Activated CD4-positive, alpha-beta T cell treated with anti-CD3 and anti-CD28 coated beads for 36 hours (primary cell): Measurements from ENCODE around the gene CPLANE2. TPM values are rescaled to one million over a fixed set of nuclear protein-coding genes. Genes with fewer than 3 reads are reported as not detected.

ENCODE experiments used
- ATAC-seq: fragments of 200-7000 bp; cut with Tn5 transposase; one replicate; pipeline ENCODE4 v1.10.0; 2021; ENCODE audit warnings: mild to moderate bottlenecking, moderate library complexity
- CTCF ChIA-PET: fragments of 350-600 bp; sonication (Branson Sonifier 250); formaldehyde crosslinking; loops from one replicate; lab custom pipeline; 2021; ENCODE audit warnings: antibody characterized with exemption; lab: Charles Lee
- POLR2A ChIA-PET: fragments of 350-600 bp; sonication (Branson Sonifier 250); formaldehyde crosslinking; loops from one replicate; lab custom pipeline; 2021; ENCODE audit warnings: antibody characterized with exemption, inconsistent platforms; lab: Charles Lee
- DNase-seq: peaks from one replicate; pipeline ENCODE4 v3.0.0-alpha.2; 2020
- H3K27ac Mint-ChIP-seq: one replicate; pipeline ENCODE4 v1.8.0; 2021; ENCODE audit warnings: mixed read lengths
- H3K27me3 Mint-ChIP-seq: one replicate; pipeline ENCODE4 v1.8.0; 2021; ENCODE audit warnings: mixed read lengths
- H3K36me3 Mint-ChIP-seq: one replicate; pipeline ENCODE4 v1.8.0; 2021; ENCODE audit warnings: low read depth, mixed read lengths
- H3K4me1 Mint-ChIP-seq: one replicate; pipeline ENCODE4 v1.8.0; 2021; ENCODE audit warnings: mixed read lengths
- H3K4me3 Mint-ChIP-seq: one replicate; pipeline ENCODE4 v1.8.0; 2021; ENCODE audit warnings: mild to moderate bottlenecking, moderate library complexity, mixed read lengths
- H3K9me3 Mint-ChIP-seq: one replicate; pipeline ENCODE4 v1.8.0; 2021; ENCODE audit warnings: low read depth, mixed read lengths
- intact Hi-C, 2 experiments: fragments of 100-400 bp; cut with DNase I in 1 of 2; cut with micrococcal nuclease in 1 of 2; formaldehyde crosslinking; loops; one replicate each; pipeline versions ENCODE4 v1.14.2 to v1.15.1; 2022 to 2024; cut with DNase I, micrococcal nuclease
- total RNA-seq, 2 experiments: library from RNA; stranded (reverse); gene quantifications; one replicate each; pipeline ENCODE4 v1.2.3, GENCODE V29; 2021

The CPLANE2 gene
- 1 to 10 TPM; 2.4 to 3.7 TPM for total RNA-seq

- Mint-ChIP-seq H3K4me3 (peak within 1 kb of the TSS; percentile 81), H3K36me3 (no peaks in the 10 kb centered on the region), H3K4me1 (peaks cover 23% of the 10 kb centered on the region), H3K27me3 (no peaks in the 10 kb centered on the region), H3K9me3 (no peaks in the 10 kb centered on the region), H3K27ac (peak within 1 kb of the TSS; percentile 85)
- ChIA-PET CTCF (interaction anchor here (0.5 to 1.4 kb wide), 5 partner anchors 36 to 162 kb away, joined by 3 to 8 read pairs (median 3); no protein-coding TSS in a partner anchor), POLR2A (interaction anchor here (2.0 kb wide), 1 partner anchor 20 kb away, joined by 8 read pairs; no protein-coding TSS in a partner anchor)
- peak; percentile 85 for ATAC-seq
- DNase-seq = peak; percentile 98
- intact Hi-C loops = loop anchor here (1.0 to 10.0 kb wide), 11 partner anchors 19 to 619 kb away; partner anchors contain the start of genes SZRD1 (in 2 of the 2), DDI2 (in 1 of the 2), FBXO42 (in 1 of the 2) and NBPF1 (in 1 of the 2)
Observed at GRCh38 chr1:16236511-16237342, at the start of gene CPLANE2. TSS of gene CPLANE2 (minus strand) at chr1:16237183. CDS start at chr1:16236742, 441 bp downstream.

DNA sequence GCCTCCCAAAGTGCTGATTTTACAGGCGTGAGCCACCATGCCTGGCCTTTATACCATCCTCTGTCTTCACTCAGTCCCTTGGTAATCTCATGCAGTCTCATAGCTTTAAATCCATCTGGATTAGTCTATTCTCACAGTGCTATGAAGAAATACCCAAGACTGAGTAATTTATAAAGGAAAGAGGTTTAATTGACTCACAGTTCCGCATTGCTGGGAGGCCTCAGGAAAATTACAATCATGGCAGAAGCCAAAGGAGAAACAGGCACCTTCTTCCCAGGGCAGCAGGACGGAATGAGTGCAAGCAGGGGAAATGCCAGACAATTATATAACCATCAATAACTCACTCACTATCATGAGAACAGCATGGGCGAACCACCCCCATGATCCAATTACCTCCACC lies 49.1 kb upstream of the CPLANE2 start:
- H3K27ac Mint-ChIP-seq = no peak overlapping the region
- POLR2A ChIA-PET = no interaction called here

GRCh38 chr1:16281765-16282164 lies 44.8 kb upstream of the CPLANE2 start:
- Mint-ChIP-seq H3K4me3 (no peak overlapping the region), H3K36me3 (peaks cover 6% of the 10 kb centered on the region), H3K9me3 (no peaks in the 10 kb centered on the region), H3K4me1 (peaks cover 2% of the 10 kb centered on the region), H3K27me3 (no peaks in the 10 kb centered on the region), H3K27ac (no peak overlapping the region)
- ChIA-PET CTCF (interaction anchor here (0.6 to 1.7 kb wide), 3 partner anchors 11 to 506 kb away, joined by 3 to 6 read pairs (median 3); no protein-coding TSS in a partner anchor), POLR2A (no interaction called here)
- no peak for DNase-seq
- ATAC-seq = no peak
- intact Hi-C loops = no loop called here

More for the DNA sequence above, 49.1 kb upstream of the CPLANE2 start:
- Mint-ChIP-seq H3K36me3 (peaks cover 12% of the 10 kb centered on the region), H3K4me1 (peaks cover 2% of the 10 kb centered on the region), H3K4me3 (no peak overlapping the region), H3K27me3 (no peaks in the 10 kb centered on the region), H3K9me3 (no peaks in the 10 kb centered on the region)
- intact Hi-C loops = no loop called here
- ATAC-seq = no peak
- CTCF ChIA-PET = no interaction called here
- no peak for DNase-seq

DNA sequence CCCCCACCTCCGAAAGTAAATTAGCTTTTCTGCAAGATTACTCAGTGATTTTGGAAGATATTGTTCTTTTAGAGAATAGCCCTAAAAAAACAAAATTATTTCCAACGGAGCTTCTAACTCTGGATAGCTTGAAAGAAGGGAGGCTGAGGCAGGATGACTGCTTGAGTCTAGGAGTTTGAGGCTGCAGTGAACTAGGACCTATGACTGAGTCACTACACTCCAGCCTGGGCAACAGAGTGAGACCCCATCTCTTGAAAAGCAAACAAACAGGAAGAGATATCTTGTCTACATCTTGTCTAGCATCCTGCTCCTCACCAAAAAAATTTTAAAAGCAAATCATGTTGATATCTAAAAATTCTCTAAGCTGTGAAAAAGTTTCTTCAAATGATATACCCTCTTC lies 42.2 kb upstream of the CPLANE2 start:
- Mint-ChIP-seq H3K4me1 (peaks cover under 1% of the 10 kb centered on the region), H3K36me3 (peaks cover 7% of the 10 kb centered on the region), H3K4me3 (no peak overlapping the region), H3K27me3 (no peaks in the 10 kb centered on the region), H3K27ac (no peak overlapping the region), H3K9me3 (no peaks in the 10 kb centered on the region)
- no peak for DNase-seq
- CTCF ChIA-PET = interaction anchor here (0.6 to 1.0 kb wide), 2 partner anchors 10 to 18 kb away, joined by 3 read pairs; no protein-coding TSS in a partner anchor
- POLR2A ChIA-PET = no interaction called here
- intact Hi-C loops = no loop called here
- no peak for ATAC-seq

- no peak overlapping the region for H3K4me3 Mint-ChIP-seq
- no peak for ATAC-seq
- H3K27ac Mint-ChIP-seq = no peak overlapping the region
- peaks cover 6% of the 10 kb centered on the region for H3K36me3 Mint-ChIP-seq
- POLR2A ChIA-PET = no interaction called here
- no peaks in the 10 kb centered on the region for H3K27me3 Mint-ChIP-seq
- H3K9me3 Mint-ChIP-seq = no peaks in the 10 kb centered on the region
- H3K4me1 Mint-ChIP-seq = no peaks in the 10 kb centered on the region
- intact Hi-C loops = no loop called here
- CTCF ChIA-PET = no interaction called here
- no peak for DNase-seq
Observed at GRCh38 chr1:16276302-16277030, 39.5 kb upstream of the CPLANE2 start.

DNA sequence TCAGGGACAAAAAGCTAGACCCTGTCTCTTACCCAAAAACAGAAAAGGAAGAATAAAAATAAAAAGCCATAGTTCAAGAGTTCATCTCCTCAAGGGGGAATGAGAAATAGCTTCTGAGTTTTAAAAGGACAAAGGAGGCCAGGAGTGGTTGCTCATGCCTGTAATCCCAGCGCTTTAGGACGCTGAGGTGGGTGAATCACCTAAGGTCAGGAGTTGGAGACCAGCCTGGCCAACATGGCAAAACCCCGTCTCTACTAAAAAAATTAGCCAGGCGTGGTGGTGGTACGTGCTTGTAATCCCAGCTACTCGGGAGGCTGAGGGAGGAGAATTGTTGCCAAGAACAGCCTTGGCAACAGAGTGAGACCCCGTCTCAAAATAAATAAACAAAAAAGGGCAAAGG lies 38.6 kb upstream of the CPLANE2 start:
- ATAC-seq (no peak), DNase-seq (no peak)
- H3K27ac Mint-ChIP-seq = no peak overlapping the region
- CTCF ChIA-PET = interaction anchor here (0.6 to 1.1 kb wide), 2 partner anchors 30 to 79 kb away, joined by 3 read pairs; no protein-coding TSS in a partner anchor
- H3K9me3 Mint-ChIP-seq = no peaks in the 10 kb centered on the region
- no peaks in the 10 kb centered on the region for H3K27me3 Mint-ChIP-seq
- POLR2A ChIA-PET = no interaction called here
- H3K4me1 Mint-ChIP-seq = peaks cover 3% of the 10 kb centered on the region
- intact Hi-C loops = no loop called here
- H3K36me3 Mint-ChIP-seq = peaks cover 7% of the 10 kb centered on the region
- H3K4me3 Mint-ChIP-seq = no peak overlapping the region

DNA sequence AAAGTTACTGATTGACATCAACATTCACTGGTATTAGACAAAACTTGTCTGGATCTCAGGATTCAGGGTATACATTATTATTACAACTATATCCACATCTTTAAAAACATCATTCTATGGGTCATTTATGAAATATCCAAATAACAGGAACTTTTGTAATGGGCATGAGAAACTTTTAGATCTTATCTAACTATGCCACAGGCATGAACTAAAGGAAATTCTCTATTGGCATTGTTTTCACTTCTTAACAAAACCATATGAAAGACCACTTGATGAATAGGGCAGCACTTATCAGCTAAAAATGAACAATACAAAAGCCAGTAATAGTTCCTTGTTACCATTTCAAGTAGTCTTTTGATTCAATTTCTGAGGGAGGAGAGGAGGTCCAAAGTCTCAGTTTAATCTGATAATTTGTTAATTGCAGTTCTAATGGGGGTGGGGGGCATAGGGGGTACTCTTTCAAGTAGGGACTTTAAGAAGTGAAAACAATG lies 30.8 kb upstream of the CPLANE2 start:
- no peaks in the 10 kb centered on the region for H3K27me3 Mint-ChIP-seq
- no peak overlapping the region for H3K4me3 Mint-ChIP-seq
- peaks cover 2% of the 10 kb centered on the region for H3K36me3 Mint-ChIP-seq
- peaks cover 17% of the 10 kb centered on the region for H3K4me1 Mint-ChIP-seq
- ATAC-seq (no peak), DNase-seq (no peak)
- ChIA-PET CTCF (interaction anchor here (1.6 kb wide), 1 partner anchor 95 kb away, joined by 5 read pairs; no protein-coding TSS in a partner anchor), POLR2A (no interaction called here)
- no peaks in the 10 kb centered on the region for H3K9me3 Mint-ChIP-seq
- intact Hi-C loops = no loop called here
- no peak overlapping the region for H3K27ac Mint-ChIP-seq

GRCh38 chr1:16266411-16267118 lies 29.6 kb upstream of the CPLANE2 start:
- H3K4me1 Mint-ChIP-seq = peaks cover 17% of the 10 kb centered on the region
- intact Hi-C loops = no loop called here
- no peaks in the 10 kb centered on the region for H3K27me3 Mint-ChIP-seq
- CTCF ChIA-PET = no interaction called here
- DNase-seq = no peak
- no peak overlapping the region for H3K4me3 Mint-ChIP-seq
- ATAC-seq = no peak
- H3K36me3 Mint-ChIP-seq = peaks cover 2% of the 10 kb centered on the region
- H3K9me3 Mint-ChIP-seq = no peaks in the 10 kb centered on the region
- H3K27ac Mint-ChIP-seq = no peak overlapping the region
- POLR2A ChIA-PET = no interaction called here

DNA sequence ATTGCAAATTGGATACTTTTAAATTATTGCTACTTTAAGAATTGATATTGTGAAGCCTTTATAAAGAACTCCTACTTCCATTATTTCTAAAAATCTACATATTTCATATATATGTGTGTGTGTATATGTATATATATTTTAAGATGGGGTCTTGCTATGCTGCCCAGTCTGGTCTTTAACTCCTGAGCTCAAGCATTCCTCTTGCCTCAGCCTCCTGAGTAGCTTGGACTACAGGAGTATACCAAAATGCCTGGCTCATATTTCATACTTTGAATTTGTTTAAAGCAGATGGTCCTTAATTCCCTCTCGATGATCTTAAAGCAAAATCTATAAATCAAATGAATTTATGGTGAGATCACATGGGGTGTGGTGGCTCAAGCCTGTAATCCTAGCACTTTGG lies 25.1 kb upstream of the CPLANE2 start:
- DNase-seq = no peak
- Mint-ChIP-seq H3K4me1 (peaks cover 5% of the 10 kb centered on the region), H3K9me3 (no peaks in the 10 kb centered on the region), H3K27me3 (no peaks in the 10 kb centered on the region), H3K36me3 (no peaks in the 10 kb centered on the region), H3K4me3 (no peak overlapping the region), H3K27ac (no peak overlapping the region)
- no peak for ATAC-seq
- POLR2A ChIA-PET = no interaction called here
- CTCF ChIA-PET = interaction anchor here (0.9 to 1.3 kb wide), 2 partner anchors 10 to 526 kb away, joined by 3 read pairs; partner anchors contain the start of gene SLC25A34
- intact Hi-C loops = loop anchor here in 1 of 2 experiments (5.0 kb wide), 1 partner anchor 675 kb away; no protein-coding TSS in a partner anchor

GRCh38 chr1:16260814-16261213 lies 23.8 kb upstream of the CPLANE2 start:
- Mint-ChIP-seq H3K27me3 (no peaks in the 10 kb centered on the region), H3K27ac (no peak overlapping the region), H3K4me3 (no peak overlapping the region), H3K4me1 (no peaks in the 10 kb centered on the region), H3K36me3 (peaks cover 1% of the 10 kb centered on the region), H3K9me3 (no peaks in the 10 kb centered on the region)
- intact Hi-C loops = loop anchor here in 1 of 2 experiments (5.0 kb wide), 1 partner anchor 676 kb away; no protein-coding TSS in a partner anchor
- ATAC-seq (no peak), DNase-seq (no peak)
- ChIA-PET CTCF (interaction anchor here (0.7 to 1.4 kb wide), 4 partner anchors 9 to 233 kb away, joined by 3 to 7 read pairs (median 3); no protein-coding TSS in a partner anchor), POLR2A (no interaction called here)
